ENCODE data around the gene SCD5. TPM values are rescaled to one million over a fixed set of nuclear protein-coding genes. Genes with fewer than 3 reads are reported as not detected.

Gene SCD5
- total and polyA plus RNA-seq, 12 donors = 85.9 to 585 (median 229) TPM

DNA sequence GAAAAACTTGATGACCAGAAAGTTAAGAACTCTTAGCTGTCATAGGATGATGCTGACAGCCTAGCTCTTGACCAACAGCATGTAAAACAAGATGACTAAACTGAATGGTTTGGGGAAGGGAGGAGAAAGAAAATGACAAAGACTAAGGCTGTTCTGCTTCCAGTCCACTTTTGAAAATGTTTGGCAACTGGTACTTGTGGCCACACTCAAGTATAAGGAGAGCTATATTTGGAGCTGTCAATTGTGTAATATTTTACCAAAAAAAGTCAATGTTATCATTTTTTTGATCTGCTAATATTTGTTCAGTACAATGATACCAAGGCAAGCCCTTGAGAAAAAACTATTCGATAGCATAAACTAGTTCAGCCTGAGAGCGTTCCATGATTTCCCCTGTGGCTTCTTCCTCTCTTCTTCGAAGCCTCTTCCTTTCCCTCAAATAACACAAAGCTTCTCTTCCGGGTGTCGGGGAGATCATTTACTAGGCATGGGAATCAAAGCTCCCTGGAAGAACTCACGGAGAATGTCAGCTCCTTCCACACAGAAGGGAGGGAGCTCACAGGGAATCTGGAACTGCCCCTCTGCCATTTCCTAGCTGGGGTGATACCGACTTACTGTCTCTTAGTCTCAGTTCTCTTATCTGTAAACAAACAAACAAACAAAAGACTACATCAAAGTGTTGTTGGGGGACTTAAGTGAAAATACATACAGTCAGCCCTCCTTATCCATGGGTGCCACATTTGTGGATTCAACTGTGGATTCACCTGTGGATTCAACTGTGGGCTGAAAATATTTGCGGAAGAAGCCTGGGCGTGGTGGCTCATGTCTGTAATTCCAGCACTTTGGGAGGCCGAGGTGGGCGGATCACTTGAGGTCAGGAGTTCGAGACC, 82.6 kb downstream of the SCD5 start:
- Histone ChIP-seq H3K36me3 (replicated peaks in 1 of 2) (no peaks in the 10 kb centered on the region), H3K27ac (peak overlapping the region; percentile 55 to 83 (median 76)), H3K9me3 (replicated peaks in 1 of 3) (no peaks in the 10 kb centered on the region), H3K4me1 (replicated peaks in 1 of 2) (peaks cover 53 to 80% of the 10 kb centered on the region in 2 donors), H3K27me3 (no peaks in the 10 kb centered on the region), H3K4me3 (no peak overlapping the region)
- intact Hi-C loops (cut with DNase I) = no loop called here
- TF ChIP-seq, protein P1, sequence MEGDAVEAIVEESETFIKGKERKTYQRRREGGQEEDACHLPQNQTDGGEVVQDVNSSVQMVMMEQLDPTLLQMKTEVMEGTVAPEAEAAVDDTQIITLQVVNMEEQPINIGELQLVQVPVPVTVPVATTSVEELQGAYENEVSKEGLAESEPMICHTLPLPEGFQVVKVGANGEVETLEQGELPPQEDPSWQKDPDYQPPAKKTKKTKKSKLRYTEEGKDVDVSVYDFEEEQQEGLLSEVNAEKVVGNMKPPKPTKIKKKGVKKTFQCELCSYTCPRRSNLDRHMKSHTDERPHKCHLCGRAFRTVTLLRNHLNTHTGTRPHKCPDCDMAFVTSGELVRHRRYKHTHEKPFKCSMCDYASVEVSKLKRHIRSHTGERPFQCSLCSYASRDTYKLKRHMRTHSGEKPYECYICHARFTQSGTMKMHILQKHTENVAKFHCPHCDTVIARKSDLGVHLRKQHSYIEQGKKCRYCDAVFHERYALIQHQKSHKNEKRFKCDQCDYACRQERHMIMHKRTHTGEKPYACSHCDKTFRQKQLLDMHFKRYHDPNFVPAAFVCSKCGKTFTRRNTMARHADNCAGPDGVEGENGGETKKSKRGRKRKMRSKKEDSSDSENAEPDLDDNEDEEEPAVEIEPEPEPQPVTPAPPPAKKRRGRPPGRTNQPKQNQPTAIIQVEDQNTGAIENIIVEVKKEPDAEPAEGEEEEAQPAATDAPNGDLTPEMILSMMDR (IDR thresholded peaks at IDR 0.05) = no peak
- no peak for TF ChIP-seq POLR2A (IDR thresholded peaks at IDR 0.05)
- WGBS, 4 donors = 64 to 68% (median 66%) methylated on average over 12 of the region's 12 CpGs
- DNase-seq = peak in 2 of 7 donors; percentile 35 to 39

DNA sequence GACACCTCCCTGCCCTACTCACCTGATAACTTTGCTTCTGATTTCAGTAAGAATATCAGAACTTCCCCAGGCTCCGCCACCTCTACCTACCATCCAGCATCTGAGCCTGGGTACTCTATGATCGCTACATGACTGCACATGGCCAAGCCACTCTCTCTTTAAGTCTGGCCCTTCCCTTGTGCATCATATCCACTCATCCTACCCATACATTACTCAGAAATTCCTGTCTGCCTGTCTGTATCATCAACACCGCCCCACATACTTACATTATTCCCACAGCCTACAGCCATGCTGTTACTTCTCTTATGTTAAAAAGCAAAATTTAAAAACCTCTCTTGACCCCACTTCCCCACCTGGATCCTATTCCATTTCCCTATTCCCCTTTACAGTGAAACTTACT, 84.7 kb downstream of the SCD5 start:
- Histone ChIP-seq H3K4me1 (replicated peaks in 1 of 2) (peaks cover 54 to 78% of the 10 kb centered on the region in 2 donors), H3K4me3 (no peak overlapping the region), H3K36me3 (replicated peaks in 1 of 2) (no peaks in the 10 kb centered on the region), H3K27ac (peak overlapping the region in 2 of 5 donors; percentile 40 to 73), H3K27me3 (no peaks in the 10 kb centered on the region), H3K9me3 (replicated peaks in 1 of 3) (no peaks in the 10 kb centered on the region)
- 94 to 98% (median 96%) methylated on average over 3 of the region's 3 CpGs for WGBS, 4 donors
- TF ChIP-seq POLR2A (IDR thresholded peaks at IDR 0.05) = no peak
- DNase-seq = no peak
- intact Hi-C loops (cut with DNase I) = no loop called here

DNA sequence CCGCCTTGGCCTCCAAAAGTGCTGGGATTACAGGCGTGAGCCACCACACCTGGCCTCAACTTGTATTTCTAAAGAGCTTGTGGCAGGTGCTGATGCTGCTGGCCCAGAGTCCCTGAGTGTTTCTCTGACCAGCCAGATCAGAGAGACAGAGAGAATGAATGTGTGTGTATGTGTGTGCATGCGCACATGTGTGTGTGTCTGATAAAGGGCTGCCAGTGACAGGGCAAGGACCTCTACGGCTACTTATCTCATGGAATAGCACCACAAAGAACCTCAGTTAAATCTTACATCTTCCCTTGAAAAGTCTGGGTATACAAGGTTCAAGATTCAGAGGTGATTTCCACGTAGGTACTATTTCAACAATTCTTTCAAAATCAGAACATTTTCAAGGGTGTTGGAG, 86.0 kb downstream of the SCD5 start:
- WGBS, 4 donors = 63 to 73% (median 71%) methylated on average over 3 to 5 of the region's 5 CpGs
- intact Hi-C loops (cut with DNase I) = no loop called here
- Histone ChIP-seq H3K4me1 (replicated peaks in 1 of 2) (peaks cover 51 to 80% of the 10 kb centered on the region in 2 donors), H3K4me3 (no peak overlapping the region), H3K27me3 (no peaks in the 10 kb centered on the region), H3K27ac (peak overlapping the region in 2 of 5 donors; percentile 2 to 20), H3K9me3 (replicated peaks in 1 of 3) (no peaks in the 10 kb centered on the region), H3K36me3 (replicated peaks in 1 of 2) (no peaks in the 10 kb centered on the region)
- DNase-seq = no peak
- TF ChIP-seq POLR2A (IDR thresholded peaks at IDR 0.05) = no peak
- TF ChIP-seq, protein P1 (IDR thresholded peaks at IDR 0.05) = no peak

- Histone ChIP-seq H3K27ac (peak overlapping the region in 3 of 5 donors; percentile 15 to 92 (median 45)), H3K36me3 (replicated peaks in 1 of 2) (no peaks in the 10 kb centered on the region), H3K4me1 (replicated peaks in 1 of 2) (peaks cover 56 to 80% of the 10 kb centered on the region in 2 donors), H3K9me3 (replicated peaks in 1 of 3) (no peaks in the 10 kb centered on the region), H3K4me3 (no peak overlapping the region), H3K27me3 (no peaks in the 10 kb centered on the region)
- WGBS, 4 donors = 81 to 94% (median 91%) methylated on average over 4 to 7 of the region's 7 CpGs
- TF ChIP-seq, protein P1 (IDR thresholded peaks at IDR 0.05) = no peak
- no peak for TF ChIP-seq POLR2A (IDR thresholded peaks at IDR 0.05)
- intact Hi-C loops (cut with DNase I) = no loop called here
- DNase-seq = no peak
Observed at GRCh38 chr4:82711158-82711785, 87.3 kb downstream of the SCD5 start.
